ENCODE data around the gene GZF1. TPM values are rescaled to one million over a fixed set of nuclear protein-coding genes. Genes with fewer than 3 reads are reported as not detected.

GZF1 gene
- total and polyA plus RNA-seq, 7 experiments from 2014 or later, result 1.4 to 44.0 (median 14.9) TPM

DNA sequence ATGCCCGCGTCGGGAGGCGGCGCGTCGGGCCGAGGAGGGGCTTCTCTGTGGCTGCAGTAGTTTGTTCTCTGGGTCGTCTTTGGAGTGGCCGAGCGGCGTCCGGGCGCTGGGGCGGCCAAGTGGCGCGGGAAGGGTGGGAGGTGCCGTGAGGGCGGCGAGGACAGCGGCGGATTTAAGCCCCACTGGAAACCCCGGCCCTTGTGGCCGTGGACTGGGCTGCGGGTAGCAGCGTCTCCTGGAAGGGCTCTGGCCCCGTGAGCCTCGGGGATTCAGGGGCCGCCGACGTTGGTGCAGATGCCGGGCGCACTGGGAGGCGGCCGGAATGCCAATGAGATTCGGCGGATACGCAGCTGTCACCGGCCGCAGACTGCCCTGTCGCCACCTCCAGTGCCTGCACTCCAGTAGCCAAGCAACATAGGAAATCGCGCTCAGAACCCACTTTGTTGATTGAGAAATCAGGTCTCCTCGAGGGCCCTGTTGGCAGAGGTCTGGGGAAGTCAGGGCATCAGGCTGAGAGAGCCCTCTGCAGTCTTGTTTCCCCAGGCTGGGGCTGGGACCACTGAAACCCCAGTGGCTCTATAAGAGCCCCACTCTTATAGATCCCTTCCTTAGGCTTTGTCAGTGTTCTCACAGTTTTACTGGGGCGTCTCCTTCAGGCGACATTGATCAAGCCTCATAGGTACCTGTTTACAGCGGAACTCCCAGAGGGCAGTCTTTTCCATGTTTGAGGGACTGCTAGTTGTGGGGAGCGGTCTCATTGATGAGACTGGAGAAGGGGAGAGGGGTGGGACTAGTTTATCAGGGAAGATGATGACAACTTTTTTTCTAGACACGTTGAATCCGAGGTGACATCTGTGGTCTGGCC is 642 bp downstream of the GZF1 start:
- peak in 3 of 9 donors; percentile 24 to 34 (median 24) for DNase-seq
- ChIA-PET CTCF (no interaction called here), POLR2A (interaction anchor here (1.4 kb wide), 1 partner anchor 57 kb away, joined by 6 read pairs; no protein-coding TSS in a partner anchor)
- ATAC-seq, result no peak
- peak overlapping the region; percentile 86 to 94 (median 91) for H3K4me3 Mint-ChIP-seq
- H3K27me3 ChIP-seq (ENCODE audit: control insufficient read depth in 2 of 2, insufficient read depth in 2 of 2, low read length in 2 of 2), result no peaks in the 10 kb centered on the region
- H3K9me3 ChIP-seq (ENCODE audit: control insufficient read depth in 2 of 3, low read length in 3 of 3), result no peaks in the 10 kb centered on the region
- H3K36me3 ChIP-seq (ENCODE audit: control insufficient read depth in 2 of 3, insufficient read depth in 3 of 3, low read length in 3 of 3), result peaks cover 0 to 15% (median 0%) of the 10 kb centered on the region in 3 experiments
- peaks cover 34 to 72% (median 64%) of the 10 kb centered on the region in 7 donors for H3K4me1 Mint-ChIP-seq
- intact Hi-C loops (cut with micrococcal nuclease), result loop anchor here (1.0 to 2.0 kb wide), 4 partner anchors 12 to 59 kb away; partner anchors contain the start of genes NAPB (in 2 of the 2) and NXT1 (in 1 of the 2)
- H3K4me3 ChIP-seq (ENCODE audit: low read length), result peak overlapping the region; percentile 90
- H3K27ac ChIP-seq (ENCODE audit: low read depth, low read length), result peak overlapping the region; percentile 95
- peaks cover 0 to 4% (median 0%) of the 10 kb centered on the region in 5 donors for H3K27me3 Mint-ChIP-seq
- peaks cover 8 to 16% (median 14%) of the 10 kb centered on the region in 5 donors for H3K36me3 Mint-ChIP-seq
- H3K9me3 Mint-ChIP-seq, result peaks cover 0 to 7% (median 0%) of the 10 kb centered on the region in 11 donors
- H3K4me1 ChIP-seq (ENCODE audit: control insufficient read depth in 2 of 2, insufficient read depth in 2 of 2, low read length in 2 of 2), result peaks cover 25 to 40% of the 10 kb centered on the region in 2 donors
- H3K27ac Mint-ChIP-seq, result peak overlapping the region; percentile 82 to 99 (median 91)

DNA sequence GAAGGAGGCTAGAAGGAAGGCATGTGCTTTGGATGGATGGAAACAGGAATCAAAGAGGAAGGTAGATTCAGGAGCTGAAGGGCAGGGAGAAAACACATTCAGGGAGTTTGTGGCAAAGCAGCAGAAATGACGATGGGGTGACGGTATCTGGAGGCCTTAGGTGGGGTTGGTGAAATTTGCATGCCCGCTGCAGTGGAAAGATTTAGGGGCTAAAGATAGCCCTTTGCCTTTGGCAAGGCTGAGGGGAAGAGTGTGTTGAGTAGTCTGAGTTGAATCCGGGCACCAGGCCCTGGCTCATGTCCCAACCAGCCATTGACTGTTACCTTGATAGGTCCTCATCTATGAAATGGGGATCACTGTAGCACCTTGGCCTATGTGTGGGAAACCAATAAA is 1.3 kb downstream of the GZF1 start:
- no peaks in the 10 kb centered on the region for H3K9me3 ChIP-seq (ENCODE audit: control insufficient read depth in 2 of 3, low read length in 3 of 3)
- DNase-seq, result no peak
- peaks cover 34 to 74% (median 64%) of the 10 kb centered on the region in 7 donors for H3K4me1 Mint-ChIP-seq
- peaks cover 0 to 3% (median 0%) of the 10 kb centered on the region in 11 donors for H3K9me3 Mint-ChIP-seq
- H3K36me3 Mint-ChIP-seq, result peaks cover 8 to 19% (median 14%) of the 10 kb centered on the region in 5 donors
- H3K4me3 ChIP-seq (ENCODE audit: low read length), result peak overlapping the region; percentile 90
- ChIA-PET CTCF (no interaction called here), POLR2A (interaction anchor here (1.4 kb wide), 1 partner anchor 57 kb away, joined by 6 read pairs; no protein-coding TSS in a partner anchor)
- intact Hi-C loops (cut with micrococcal nuclease), result loop anchor here in 1 of 2 donors (2.0 kb wide), 1 partner anchor 14 kb away; no protein-coding TSS in a partner anchor
- H3K27me3 ChIP-seq (ENCODE audit: control insufficient read depth in 2 of 2, insufficient read depth in 2 of 2, low read length in 2 of 2), result no peaks in the 10 kb centered on the region
- ATAC-seq, result no peak
- H3K27ac ChIP-seq (ENCODE audit: low read depth, low read length), result peak overlapping the region; percentile 95
- H3K27me3 Mint-ChIP-seq, result peaks cover 0 to 2% (median 0%) of the 10 kb centered on the region in 5 donors
- H3K27ac Mint-ChIP-seq, result peak overlapping the region; percentile 82 to 99 (median 91)
- H3K4me1 ChIP-seq (ENCODE audit: control insufficient read depth in 2 of 2, insufficient read depth in 2 of 2, low read length in 2 of 2), result peaks cover 25 to 40% of the 10 kb centered on the region in 2 donors
- H3K36me3 ChIP-seq (ENCODE audit: control insufficient read depth in 2 of 3, insufficient read depth in 3 of 3, low read length in 3 of 3), result peaks cover 0 to 15% (median 0%) of the 10 kb centered on the region in 3 experiments
- peak overlapping the region; percentile 86 to 94 (median 91) for H3K4me3 Mint-ChIP-seq

DNA sequence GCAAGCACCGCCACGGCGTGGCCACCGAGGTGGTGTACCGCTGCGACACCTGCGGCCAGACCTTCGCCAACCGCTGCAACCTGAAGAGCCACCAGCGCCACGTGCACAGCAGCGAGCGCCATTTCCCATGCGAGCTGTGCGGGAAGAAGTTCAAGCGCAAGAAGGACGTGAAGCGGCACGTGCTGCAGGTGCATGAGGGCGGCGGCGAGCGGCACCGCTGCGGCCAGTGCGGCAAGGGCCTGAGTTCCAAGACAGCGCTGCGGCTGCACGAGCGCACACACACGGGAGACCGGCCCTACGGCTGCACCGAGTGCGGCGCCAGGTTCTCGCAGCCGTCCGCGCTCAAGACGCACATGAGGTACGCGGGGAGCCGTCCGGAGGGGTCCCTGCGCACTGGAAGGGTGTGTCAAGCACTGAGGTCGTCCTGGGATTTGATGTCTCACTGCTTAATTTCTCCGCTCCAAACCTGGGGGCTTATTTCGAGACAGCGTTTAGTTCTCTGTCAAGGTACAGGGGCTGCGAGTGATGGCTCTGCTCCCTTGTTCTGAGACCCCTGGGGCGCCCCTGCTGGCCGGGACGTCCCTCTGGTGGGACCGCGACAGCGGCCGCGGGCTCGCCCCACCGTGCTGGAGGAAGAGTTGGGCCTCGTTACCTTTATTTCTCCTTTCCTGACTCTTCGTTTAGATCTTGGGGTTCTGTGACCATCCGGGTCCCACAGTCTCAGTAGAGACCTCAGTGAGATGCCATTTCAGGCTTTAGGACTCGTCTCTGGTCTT is 3.6 kb downstream of the GZF1 start:
- H3K27ac ChIP-seq (ENCODE audit: low read depth, low read length), result no peak overlapping the region
- H3K4me1 ChIP-seq (ENCODE audit: control insufficient read depth in 2 of 2, insufficient read depth in 2 of 2, low read length in 2 of 2), result peaks cover 20 to 29% of the 10 kb centered on the region in 2 donors
- no peak for DNase-seq

DNA sequence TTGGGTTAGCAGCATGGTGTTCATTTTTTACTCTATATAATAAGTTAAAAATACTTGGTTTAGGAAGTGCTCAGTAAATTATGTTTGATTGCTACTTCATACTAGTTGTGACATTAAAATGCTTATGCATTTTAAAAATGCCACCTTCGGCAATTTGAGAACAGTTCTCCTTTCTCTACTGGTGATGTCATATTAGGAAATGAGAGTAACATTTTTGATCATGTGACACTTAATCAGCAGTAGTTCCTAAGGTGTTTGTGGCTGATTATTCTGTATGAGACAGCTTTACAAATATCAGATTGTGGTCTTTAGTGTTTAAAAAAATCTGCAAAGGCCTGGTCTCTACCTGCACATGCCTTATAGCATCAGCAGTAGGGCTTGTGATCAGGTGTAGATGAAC is 4.4 kb downstream of the GZF1 start:
- Histone ChIP-seq H3K4me1 (ENCODE audit: control insufficient read depth in 2 of 2, insufficient read depth in 2 of 2, low read length in 2 of 2) (peaks cover 14 to 22% of the 10 kb centered on the region in 2 donors), H3K9me3 (ENCODE audit: control insufficient read depth in 2 of 3, low read length in 3 of 3) (no peaks in the 10 kb centered on the region), H3K4me3 (ENCODE audit: low read length) (no peak overlapping the region), H3K36me3 (ENCODE audit: control insufficient read depth in 2 of 3, insufficient read depth in 3 of 3, low read length in 3 of 3) (peaks cover 0 to 42% (median 0%) of the 10 kb centered on the region in 3 experiments), H3K27ac (ENCODE audit: low read depth, low read length) (peak overlapping the region; percentile 19), H3K27me3 (ENCODE audit: control insufficient read depth in 2 of 2, insufficient read depth in 2 of 2, low read length in 2 of 2) (no peaks in the 10 kb centered on the region)
- Mint-ChIP-seq H3K4me3 (peak overlapping the region in 5 of 10 donors; percentile 25 to 61 (median 39)), H3K27me3 (peaks cover 0 to 2% (median 0%) of the 10 kb centered on the region in 5 donors), H3K4me1 (peaks cover 26 to 56% (median 49%) of the 10 kb centered on the region in 7 donors), H3K27ac (peak overlapping the region in 8 of 9 donors; percentile 11 to 89 (median 71)), H3K36me3 (peaks cover 13 to 32% (median 14%) of the 10 kb centered on the region in 5 donors), H3K9me3 (peaks cover 0 to 3% (median 0%) of the 10 kb centered on the region in 11 donors)
- ChIA-PET CTCF (no interaction called here), POLR2A (interaction anchor here (0.6 to 0.8 kb wide), 2 partner anchors 9 to 17 kb away, joined by 3 read pairs; no protein-coding TSS in a partner anchor)
- intact Hi-C loops (cut with micrococcal nuclease), result no loop called here
- no peak for ATAC-seq
- DNase-seq, result no peak

More for the DNA sequence above, 3.6 kb downstream of the GZF1 start:
- Histone ChIP-seq H3K27me3 (ENCODE audit: control insufficient read depth in 2 of 2, insufficient read depth in 2 of 2, low read length in 2 of 2) (no peaks in the 10 kb centered on the region), H3K36me3 (ENCODE audit: control insufficient read depth in 2 of 3, insufficient read depth in 3 of 3, low read length in 3 of 3) (peaks cover 0 to 35% (median 0%) of the 10 kb centered on the region in 3 experiments), H3K9me3 (ENCODE audit: control insufficient read depth in 2 of 3, low read length in 3 of 3) (no peaks in the 10 kb centered on the region), H3K4me3 (ENCODE audit: low read length) (no peak overlapping the region)
- Mint-ChIP-seq H3K27ac (peak overlapping the region; percentile 71 to 99 (median 83)), H3K9me3 (peaks cover 0 to 3% (median 0%) of the 10 kb centered on the region in 11 donors), H3K27me3 (peaks cover 0 to 2% (median 0%) of the 10 kb centered on the region in 5 donors), H3K4me1 (peaks cover 28 to 62% (median 55%) of the 10 kb centered on the region in 7 donors), H3K4me3 (peak overlapping the region in 8 of 10 donors; percentile 39 to 76 (median 56)), H3K36me3 (peaks cover 13 to 29% (median 14%) of the 10 kb centered on the region in 5 donors)
- ChIA-PET CTCF (no interaction called here), POLR2A (no interaction called here)
- intact Hi-C loops (cut with micrococcal nuclease), result no loop called here
- ATAC-seq, result no peak

DNA sequence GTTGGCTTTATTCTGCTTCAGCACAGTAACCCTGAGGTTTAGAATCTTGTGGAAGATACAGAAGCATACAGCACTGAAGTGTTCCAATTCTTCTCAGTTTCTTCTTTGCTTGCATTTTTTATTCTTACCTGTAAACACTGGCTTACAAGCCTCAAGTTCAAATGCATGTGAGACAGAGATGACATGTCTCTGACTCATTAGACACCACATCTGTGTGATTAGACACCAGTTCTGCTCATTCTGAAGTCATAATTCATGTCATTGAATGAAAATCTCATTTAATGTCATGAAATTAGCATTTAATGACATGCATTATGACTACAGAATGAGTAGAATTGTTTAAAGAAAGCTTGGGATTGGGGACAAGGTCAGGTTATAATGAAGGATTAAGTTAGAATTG is 5.8 kb downstream of the GZF1 start:
- peaks cover 15 to 35% (median 18%) of the 10 kb centered on the region in 5 donors for H3K36me3 Mint-ChIP-seq
- Histone ChIP-seq H3K27ac (ENCODE audit: low read depth, low read length) (peak overlapping the region; percentile 22), H3K36me3 (ENCODE audit: control insufficient read depth in 2 of 3, insufficient read depth in 3 of 3, low read length in 3 of 3) (peaks cover 0 to 55% (median 0%) of the 10 kb centered on the region in 3 experiments), H3K27me3 (ENCODE audit: control insufficient read depth in 2 of 2, insufficient read depth in 2 of 2, low read length in 2 of 2) (no peaks in the 10 kb centered on the region), H3K9me3 (ENCODE audit: control insufficient read depth in 2 of 3, low read length in 3 of 3) (no peaks in the 10 kb centered on the region), H3K4me3 (ENCODE audit: low read length) (no peak overlapping the region), H3K4me1 (ENCODE audit: control insufficient read depth in 2 of 2, insufficient read depth in 2 of 2, low read length in 2 of 2) (peaks cover 13 to 20% of the 10 kb centered on the region in 2 donors)
- H3K9me3 Mint-ChIP-seq, result no peaks in the 10 kb centered on the region
- POLR2A ChIA-PET, result interaction anchor here (0.9 kb wide), 1 partner anchor 10 kb away, joined by 5 read pairs; no protein-coding TSS in a partner anchor
- no peak for ATAC-seq
- no peaks in the 10 kb centered on the region for H3K27me3 Mint-ChIP-seq
- intact Hi-C loops (cut with micrococcal nuclease), result no loop called here
- peak overlapping the region; percentile 24 to 89 (median 64) for H3K27ac Mint-ChIP-seq
- CTCF ChIA-PET, result interaction anchor here (1.3 kb wide), 1 partner anchor 54 kb away, joined by 3 read pairs; no protein-coding TSS in a partner anchor
- H3K4me3 Mint-ChIP-seq, result no peak overlapping the region
- DNase-seq, result no peak
- peaks cover 26 to 52% (median 47%) of the 10 kb centered on the region in 7 donors for H3K4me1 Mint-ChIP-seq
